ENCODE data around the gene ELF1. TPM values are rescaled to one million over a fixed set of nuclear protein-coding genes. Genes with fewer than 3 reads are reported as not detected.
"Not testable (repeated sequence)": the region's sequence is repeated elsewhere in the genome, so short reads cannot be mapped to it uniquely, and the experiment has no call there.

ELF1 gene
- total RNA-seq, 3 donors from 2014 or later (not counting 1 experiment from before 2014, with no cell fraction given) = 174 to 216 (median 193) TPM

DNA sequence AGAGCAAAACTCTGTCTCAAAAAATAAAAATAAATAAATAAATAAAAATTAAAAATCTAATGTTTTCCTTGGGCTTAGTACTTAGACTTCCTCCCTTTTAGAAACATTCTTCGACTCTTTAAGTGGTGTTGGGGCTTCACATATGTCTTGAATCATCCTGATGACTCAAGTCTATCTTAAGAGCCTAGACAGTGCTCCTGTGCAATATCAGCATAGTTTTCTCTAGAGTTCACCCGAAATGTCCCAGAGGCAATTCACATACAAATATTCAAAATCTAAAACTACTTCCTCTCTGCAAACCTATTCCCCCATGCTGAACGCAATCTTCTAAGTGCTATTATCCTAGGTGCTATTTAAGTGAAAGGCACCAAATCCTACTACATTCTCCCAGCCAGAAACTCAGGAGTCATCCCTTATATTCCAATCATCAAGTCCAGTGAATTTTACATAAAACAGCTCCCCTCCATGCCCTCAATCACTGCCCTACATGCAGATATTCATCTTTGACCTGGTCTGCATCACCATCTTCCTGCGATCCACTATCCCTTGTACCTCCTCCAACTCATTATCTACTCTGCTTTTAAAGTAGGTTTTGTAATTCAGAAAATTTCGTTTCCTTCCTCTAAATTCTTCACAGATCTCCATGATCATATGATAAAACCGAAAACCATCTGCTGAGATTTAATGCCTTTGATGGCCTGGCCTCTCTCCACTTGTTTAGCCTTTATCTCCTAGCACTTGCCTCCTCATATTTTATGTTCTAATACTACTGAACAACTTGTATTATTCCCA, 102.7 kb downstream of the ELF1 start:
- 78% methylated on average over 6 of the region's 6 CpGs for WGBS (ENCODE audit: insufficient coverage)
- H3K4me3 ChIP-seq (ENCODE audit: low read length) = no peak overlapping the region
- H3K27ac ChIP-seq (ENCODE audit: low read length) = no peak overlapping the region
- H3K36me3 Mint-ChIP-seq = no peaks in the 10 kb centered on the region
- TF ChIP-seq, protein P1, sequence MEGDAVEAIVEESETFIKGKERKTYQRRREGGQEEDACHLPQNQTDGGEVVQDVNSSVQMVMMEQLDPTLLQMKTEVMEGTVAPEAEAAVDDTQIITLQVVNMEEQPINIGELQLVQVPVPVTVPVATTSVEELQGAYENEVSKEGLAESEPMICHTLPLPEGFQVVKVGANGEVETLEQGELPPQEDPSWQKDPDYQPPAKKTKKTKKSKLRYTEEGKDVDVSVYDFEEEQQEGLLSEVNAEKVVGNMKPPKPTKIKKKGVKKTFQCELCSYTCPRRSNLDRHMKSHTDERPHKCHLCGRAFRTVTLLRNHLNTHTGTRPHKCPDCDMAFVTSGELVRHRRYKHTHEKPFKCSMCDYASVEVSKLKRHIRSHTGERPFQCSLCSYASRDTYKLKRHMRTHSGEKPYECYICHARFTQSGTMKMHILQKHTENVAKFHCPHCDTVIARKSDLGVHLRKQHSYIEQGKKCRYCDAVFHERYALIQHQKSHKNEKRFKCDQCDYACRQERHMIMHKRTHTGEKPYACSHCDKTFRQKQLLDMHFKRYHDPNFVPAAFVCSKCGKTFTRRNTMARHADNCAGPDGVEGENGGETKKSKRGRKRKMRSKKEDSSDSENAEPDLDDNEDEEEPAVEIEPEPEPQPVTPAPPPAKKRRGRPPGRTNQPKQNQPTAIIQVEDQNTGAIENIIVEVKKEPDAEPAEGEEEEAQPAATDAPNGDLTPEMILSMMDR (IDR thresholded peaks at IDR 0.05) = no peak
- no peaks in the 10 kb centered on the region for H3K27me3 ChIP-seq (ENCODE audit: control insufficient read depth, insufficient read depth, low read length)
- H3K4me1 Mint-ChIP-seq = peaks cover 33 to 41% of the 10 kb centered on the region in 2 donors
- peaks cover 4% of the 10 kb centered on the region for H3K4me1 ChIP-seq (ENCODE audit: control insufficient read depth, insufficient read depth, low read length)
- intact Hi-C loops (cut with micrococcal nuclease) = no loop called here
- ATAC-seq = no peak
- no peak for DNase-seq
- H3K27ac Mint-ChIP-seq = no peak overlapping the region
- H3K4me3 Mint-ChIP-seq = no peak overlapping the region
- H3K36me3 ChIP-seq (ENCODE audit: control insufficient read depth, insufficient read depth, low read length) = no peaks in the 10 kb centered on the region
- H3K27me3 Mint-ChIP-seq (ENCODE audit: low read depth in 2 of 2) = no peaks in the 10 kb centered on the region
- H3K9me3 Mint-ChIP-seq = no peaks in the 10 kb centered on the region
- H3K9me3 ChIP-seq (ENCODE audit: control insufficient read depth, insufficient read depth, low read length) = no peaks in the 10 kb centered on the region

GRCh38 chr13:40914863-40915262, 104.3 kb downstream of the ELF1 start:
- H3K27ac Mint-ChIP-seq; H3K4me3 Mint-ChIP-seq; H3K4me3 ChIP-seq (ENCODE audit: low read length); DNase-seq; H3K27me3 Mint-ChIP-seq (ENCODE audit: low read depth in 2 of 2); H3K4me1 ChIP-seq (ENCODE audit: control insufficient read depth, insufficient read depth, low read length); H3K27me3 ChIP-seq (ENCODE audit: control insufficient read depth, insufficient read depth, low read length); ATAC-seq; H3K27ac ChIP-seq (ENCODE audit: low read length); H3K36me3 Mint-ChIP-seq; H3K9me3 Mint-ChIP-seq; H3K36me3 ChIP-seq (ENCODE audit: control insufficient read depth, insufficient read depth, low read length); H3K9me3 ChIP-seq (ENCODE audit: control insufficient read depth, insufficient read depth, low read length); intact Hi-C loops (cut with micrococcal nuclease): not testable (repeated sequence)
- peaks cover 25 to 26% of the 10 kb centered on the region in 2 donors for H3K4me1 Mint-ChIP-seq

DNA sequence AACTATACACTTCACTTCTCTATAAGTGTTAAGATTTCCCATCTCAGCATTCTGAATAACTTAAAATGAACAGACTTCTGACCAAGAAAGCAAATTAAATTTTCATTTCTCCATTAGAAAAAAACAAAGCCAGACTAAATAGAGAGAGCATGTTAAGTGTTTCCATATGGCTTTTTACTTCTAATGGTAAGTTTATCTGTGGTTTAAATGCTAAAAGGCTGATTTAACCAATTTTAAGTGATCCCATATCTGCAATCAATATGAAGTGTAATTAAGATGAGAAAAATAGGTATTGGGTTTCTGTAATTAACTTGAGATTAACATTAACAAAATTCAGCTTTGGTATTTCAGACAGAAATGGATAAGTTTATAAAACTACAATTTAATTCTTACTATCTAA, 107.8 kb downstream of the ELF1 start:
- Mint-ChIP-seq H3K36me3 (no peaks in the 10 kb centered on the region), H3K27ac (no peak overlapping the region), H3K4me3 (no peak overlapping the region), H3K9me3 (no peaks in the 10 kb centered on the region), H3K27me3 (ENCODE audit: low read depth in 2 of 2) (no peaks in the 10 kb centered on the region), H3K4me1 (peaks cover 15 to 20% of the 10 kb centered on the region in 2 donors)
- Histone ChIP-seq H3K36me3 (ENCODE audit: control insufficient read depth, insufficient read depth, low read length) (no peaks in the 10 kb centered on the region), H3K27ac (ENCODE audit: low read length) (no peak overlapping the region), H3K27me3 (ENCODE audit: control insufficient read depth, insufficient read depth, low read length) (no peaks in the 10 kb centered on the region), H3K4me1 (ENCODE audit: control insufficient read depth, insufficient read depth, low read length) (no peaks in the 10 kb centered on the region), H3K4me3 (ENCODE audit: low read length) (no peak overlapping the region), H3K9me3 (ENCODE audit: control insufficient read depth, insufficient read depth, low read length) (no peaks in the 10 kb centered on the region)
- DNase-seq = no peak
- no peak for ATAC-seq
- intact Hi-C loops (cut with micrococcal nuclease) = no loop called here
- TF ChIP-seq, protein P1 (IDR thresholded peaks at IDR 0.05) = no peak

DNA sequence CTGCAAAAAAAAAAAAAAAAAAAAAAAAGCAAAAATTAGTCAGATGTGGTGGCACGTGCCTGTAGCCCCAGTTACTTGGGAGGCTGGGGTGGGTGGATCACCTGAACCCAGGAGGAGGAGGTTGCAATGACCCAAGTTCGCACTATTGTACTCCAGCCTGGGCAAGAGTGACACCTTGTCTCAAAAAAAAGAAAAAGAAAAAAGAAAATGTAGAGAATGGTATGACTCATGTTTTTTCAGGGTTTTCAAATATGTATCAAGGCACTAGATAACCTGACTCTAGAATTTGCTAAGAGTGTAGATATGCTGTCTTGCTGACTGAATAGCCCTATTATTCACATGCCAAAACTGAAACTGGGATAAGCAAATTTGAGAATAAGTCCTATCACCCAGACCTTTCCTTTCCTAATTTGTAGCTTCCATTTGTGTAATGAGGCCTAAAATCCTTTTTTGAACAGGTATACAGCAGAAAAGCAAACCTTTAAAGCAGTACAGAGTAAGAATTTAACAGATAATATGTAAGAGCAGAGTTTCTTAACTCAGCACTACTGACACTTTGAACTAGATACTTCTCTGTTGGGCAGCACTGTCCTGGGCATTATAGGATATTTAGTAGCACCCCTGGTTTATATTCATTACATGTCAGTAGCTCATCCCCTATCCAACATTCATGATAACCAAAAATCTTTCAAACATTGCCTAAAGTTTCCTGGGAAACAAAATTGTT, 108.6 kb downstream of the ELF1 start:
- Mint-ChIP-seq H3K27ac (no peak overlapping the region), H3K9me3 (no peaks in the 10 kb centered on the region), H3K4me1 (peaks cover 10 to 18% of the 10 kb centered on the region in 2 donors), H3K36me3 (no peaks in the 10 kb centered on the region), H3K27me3 (ENCODE audit: low read depth in 2 of 2) (no peaks in the 10 kb centered on the region), H3K4me3 (no peak overlapping the region)
- TF ChIP-seq, protein P1 (IDR thresholded peaks at IDR 0.05) = no peak
- Histone ChIP-seq H3K4me1 (ENCODE audit: control insufficient read depth, insufficient read depth, low read length) (no peaks in the 10 kb centered on the region), H3K9me3 (ENCODE audit: control insufficient read depth, insufficient read depth, low read length) (no peaks in the 10 kb centered on the region), H3K27ac (ENCODE audit: low read length) (no peak overlapping the region), H3K27me3 (ENCODE audit: control insufficient read depth, insufficient read depth, low read length) (no peaks in the 10 kb centered on the region), H3K36me3 (ENCODE audit: control insufficient read depth, insufficient read depth, low read length) (no peaks in the 10 kb centered on the region), H3K4me3 (ENCODE audit: low read length) (no peak overlapping the region)
- ATAC-seq (no peak), DNase-seq (no peak)
- WGBS (ENCODE audit: insufficient coverage) = 95% methylated on average over 2 of the region's 2 CpGs
- intact Hi-C loops (cut with micrococcal nuclease) = no loop called here

- H3K27ac Mint-ChIP-seq; H3K36me3 Mint-ChIP-seq; H3K27me3 ChIP-seq (ENCODE audit: control insufficient read depth, insufficient read depth, low read length); H3K9me3 ChIP-seq (ENCODE audit: control insufficient read depth, insufficient read depth, low read length); H3K4me3 ChIP-seq (ENCODE audit: low read length); intact Hi-C loops (cut with micrococcal nuclease); H3K9me3 Mint-ChIP-seq; DNase-seq; H3K36me3 ChIP-seq (ENCODE audit: control insufficient read depth, insufficient read depth, low read length); H3K27me3 Mint-ChIP-seq (ENCODE audit: low read depth in 2 of 2); ATAC-seq; H3K4me3 Mint-ChIP-seq; H3K4me1 ChIP-seq (ENCODE audit: control insufficient read depth, insufficient read depth, low read length); H3K27ac ChIP-seq (ENCODE audit: low read length): not testable (repeated sequence)
- WGBS (ENCODE audit: insufficient coverage) = 100% methylated on average over 4 of the region's 4 CpGs
- peaks cover 1 to 13% of the 10 kb centered on the region in 2 donors for H3K4me1 Mint-ChIP-seq
These were observed 109.4 kb downstream of the ELF1 start for GRCh38 chr13:40909541-40910200.

Data from natural killer cell (primary cell).